ENCODE data around the gene TEX53. TPM values are rescaled to one million over a fixed set of nuclear protein-coding genes. Genes with fewer than 3 reads are reported as not detected.

Gene TEX53
- total and polyA plus RNA-seq, 2 of the 8 experiments (the other 6 are each of a cell fraction or from before 2014, with no cell fraction given), result not detected

DNA sequence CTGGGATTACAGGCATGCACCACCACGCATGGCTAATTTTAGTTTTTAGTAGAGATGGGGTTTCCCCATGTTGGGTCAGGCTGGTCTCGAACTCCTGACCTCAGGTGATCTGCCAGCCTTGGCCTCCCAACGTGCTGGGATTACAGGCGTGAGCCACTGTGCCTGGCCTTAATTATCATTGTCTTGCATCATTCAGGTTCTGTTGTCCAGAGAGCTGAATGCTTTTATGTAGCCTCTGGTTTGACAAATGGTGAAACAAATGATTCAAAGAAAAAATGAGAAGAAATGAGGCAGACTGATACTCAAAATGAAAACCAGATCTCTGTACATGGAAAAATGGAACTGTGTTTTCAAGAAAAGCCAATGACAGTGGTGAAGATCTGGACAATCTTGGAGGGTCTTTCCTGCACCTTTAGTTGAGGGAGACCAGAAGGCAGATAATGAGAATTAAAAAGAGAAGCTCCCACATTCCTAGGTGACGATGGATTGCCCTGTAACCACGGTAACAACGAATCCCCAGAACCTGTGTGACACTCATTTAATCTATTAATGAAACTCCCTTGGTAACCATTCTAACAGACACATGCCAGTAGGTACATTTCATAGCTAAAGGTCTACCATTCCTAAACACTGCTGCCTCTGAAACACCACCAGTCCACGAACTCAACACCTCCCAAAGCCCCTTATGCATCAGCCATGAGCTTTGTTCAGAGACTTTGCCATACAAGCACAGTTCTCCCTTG lies 22.8 kb upstream of the TEX53 start:
- Histone ChIP-seq H2BK120ac (replicated peaks; ENCODE audit: low read depth, low read length) (no peak overlapping the region), H3K36me3 (ENCODE audit: control insufficient read depth in 2 of 4, insufficient read depth in 4 of 4, low read length in 3 of 4) (no peaks in the 10 kb centered on the region), H3K23ac (ENCODE audit: insufficient read length) (no peak overlapping the region), H3K79me2 (ENCODE audit: control insufficient read depth in 1 of 2, insufficient read depth in 2 of 2, low read length in 2 of 2) (no peaks in the 10 kb centered on the region), H4K8ac (ENCODE audit: extremely low read depth, insufficient read depth, low read length) (no peak overlapping the region), H3K27me3 (replicated peaks in 1 of 4; ENCODE audit: control insufficient read depth in 3 of 4, extremely low read depth in 1 of 4, insufficient read depth in 3 of 4, low read length in 3 of 4) (no peaks in the 10 kb centered on the region; a peak in 2 of 7 replicates), H3K9ac (replicated peaks in 1 of 4; ENCODE audit: extremely low read depth in 1 of 4, low read depth in 3 of 4, low read length in 3 of 4) (no peak overlapping the region), H2AFZ (ENCODE audit: low read length) (no peak overlapping the region), H3K18ac (ENCODE audit: extremely low read depth, low read length) (no peak overlapping the region), H3K56ac (replicated peaks; ENCODE audit: insufficient read length, low read depth, low read length) (no peak overlapping the region), H4K5ac (ENCODE audit: insufficient read length, low read depth, low read length) (no peak overlapping the region), H4K91ac (replicated peaks; ENCODE audit: insufficient read length, low read length) (no peak overlapping the region), H2AK5ac (ENCODE audit: low read depth, low read length) (no peak overlapping the region), H3K27ac (ENCODE audit: low read depth, low read length) (no peak overlapping the region), H3K4me2 (ENCODE audit: insufficient read depth in 1 of 2, low read depth in 2 of 2, low read length in 2 of 2) (no peak overlapping the region), H4K20me1 (replicated peaks in 1 of 2; ENCODE audit: control insufficient read depth in 1 of 2, insufficient read depth in 2 of 2, low read length in 2 of 2) (no peaks in the 10 kb centered on the region), H3K14ac (ENCODE audit: insufficient read length) (no peak overlapping the region), H3K9me3 (ENCODE audit: insufficient read depth in 2 of 2, low read depth in 1 of 2, low read length in 1 of 2) (no peaks in the 10 kb centered on the region), H3K23me2 (ENCODE audit: low read depth, low read length) (no peaks in the 10 kb centered on the region), H2BK12ac (ENCODE audit: low read depth, low read length) (no peak overlapping the region), H3K4me3 (ENCODE audit: extremely low read depth in 1 of 4, insufficient read depth in 2 of 4, low read depth in 3 of 4, low read length in 4 of 4) (no peak overlapping the region), H2BK20ac (ENCODE audit: low read length) (no peak overlapping the region), H2BK15ac (ENCODE audit: low read length) (no peak overlapping the region), H3K4ac (replicated peaks; ENCODE audit: insufficient read length, low read depth, low read length) (no peak overlapping the region), H3K79me1 (ENCODE audit: low read depth, low read length) (no peaks in the 10 kb centered on the region), H2BK5ac (ENCODE audit: low read depth, low read length) (no peak overlapping the region), H3K4me1 (replicated peaks in 1 of 4; ENCODE audit: control insufficient read depth in 3 of 4, insufficient read depth in 4 of 4, low read length in 3 of 4) (no peaks in the 10 kb centered on the region)
- FAIRE-seq (no peak), DNase-seq (ENCODE audit: low read depth in 1 of 2, low spot score in 2 of 2) (no peak)
- TF ChIP-seq SP2 (IDR thresholded peaks at IDR 0.05; ENCODE audit: low read length) (no peak), BCL11A (IDR thresholded peaks at IDR 0.05; ENCODE audit: low read depth in 2 of 2, low read length in 2 of 2) (no peak), BRCA1 (IDR thresholded peaks at IDR 0.05; ENCODE audit: low read depth, low read length) (no peak)
- WGBS, 2 experiments (ENCODE audit: extremely low coverage in 1 of 2, insufficient coverage in 1 of 2, insufficient read length in 1 of 2, insufficient replicate concordance in 2 of 2, low coverage in 1 of 2, low lambda C conversion rate in 2 of 2, missing lambda C conversion rate in 1 of 2), result 73% methylated on average over 8 of the region's 8 CpGs; no CpG with 5 or more reads in 1 of the 2 experiments
- ChIA-PET POLR2A (ENCODE audit: partially characterized antibody) (interaction anchor here (0.6 kb wide), 1 partner anchor 765 kb away, joined by 3 read pairs; no protein-coding TSS in a partner anchor), CTCF (ENCODE audit: partially characterized antibody) (interaction anchor here (0.6 to 10.6 kb wide), 60 partner anchors 9 to 843 kb away, joined by 3 to 171 read pairs (median 4); partner anchors contain the start of genes AKNA and TEX53)

All from H1 (cell line).